HUES6 (cell line): Measurements from ENCODE around the gene FEZF2.

ENCODE experiments used
- H3K27ac ChIP-seq: 2 replicates; pipeline ENCODE4 v1.7.0; 2013; ENCODE audit warnings: low read depth, mild to moderate bottlenecking, low read length, inconsistent platforms
- H3K27me3 ChIP-seq: 2 replicates; pipeline ENCODE4 v1.6.1; 2013; ENCODE audit warnings: low read length; ENCODE audit not compliant: control insufficient read depth, insufficient read depth
- H3K36me3 ChIP-seq: 2 replicates; pipeline ENCODE4 v1.6.1; 2013; ENCODE audit warnings: low read length; ENCODE audit not compliant: control insufficient read depth, insufficient read depth
- H3K4me1 ChIP-seq: 2 replicates; pipeline ENCODE4 v1.6.1; 2013; ENCODE audit warnings: low read length; ENCODE audit not compliant: control insufficient read depth, insufficient read depth
- H3K4me3 ChIP-seq: 2 replicates; pipeline ENCODE4 v1.5.1; 2013; ENCODE audit warnings: low read depth, low read length
- H3K9ac ChIP-seq: one replicate; pipeline ENCODE4 v1.6.1; 2013; ENCODE audit warnings: mild to moderate bottlenecking, low read length
- H3K9me3 ChIP-seq: 2 replicates; pipeline ENCODE4 v1.6.1; 2013; ENCODE audit warnings: low read depth, low read length; ENCODE audit not compliant: control insufficient read depth, insufficient read depth

FEZF2 gene

DNA sequence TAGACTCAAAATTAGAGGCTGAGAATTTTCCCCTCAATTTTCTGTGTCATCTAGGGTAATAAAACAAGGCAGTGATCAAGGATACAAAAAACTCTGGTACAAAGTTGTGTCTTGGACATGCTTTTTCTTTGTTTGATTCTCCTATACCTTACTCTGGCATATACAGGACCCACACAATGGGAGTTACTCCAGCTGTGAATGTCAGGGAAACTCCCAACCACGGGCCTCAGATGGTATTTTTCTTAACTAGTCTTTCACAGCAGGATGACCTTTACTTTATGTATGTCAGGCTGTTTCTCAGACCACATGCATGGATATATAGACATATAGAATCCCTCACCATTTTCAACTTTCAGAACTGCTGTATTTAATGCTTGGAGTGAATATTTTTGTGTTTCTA is 41.3 kb downstream of the FEZF2 start:
- Histone ChIP-seq H3K27ac (no peak overlapping the region), H3K36me3 (no peaks in the 10 kb centered on the region), H3K4me3 (no peak overlapping the region), H3K27me3 (no peaks in the 10 kb centered on the region), H3K9me3 (no peaks in the 10 kb centered on the region), H3K9ac (no peak overlapping the region), H3K4me1 (peaks cover 7% of the 10 kb centered on the region; the same call in 1 of the 2 replicates)

- no peaks in the 10 kb centered on the region for H3K9me3 ChIP-seq
- no peaks in the 10 kb centered on the region for H3K27me3 ChIP-seq
- no peaks in the 10 kb centered on the region for H3K36me3 ChIP-seq
- H3K27ac ChIP-seq, result no peak overlapping the region
- H3K4me3 ChIP-seq, result no peak overlapping the region
- no peak overlapping the region for H3K9ac ChIP-seq
- H3K4me1 ChIP-seq, result peaks cover 4% of the 10 kb centered on the region; the same call in 1 of the 2 replicates
Observed at GRCh38 chr3:62329971-62330370, 43.4 kb downstream of the FEZF2 start.

DNA sequence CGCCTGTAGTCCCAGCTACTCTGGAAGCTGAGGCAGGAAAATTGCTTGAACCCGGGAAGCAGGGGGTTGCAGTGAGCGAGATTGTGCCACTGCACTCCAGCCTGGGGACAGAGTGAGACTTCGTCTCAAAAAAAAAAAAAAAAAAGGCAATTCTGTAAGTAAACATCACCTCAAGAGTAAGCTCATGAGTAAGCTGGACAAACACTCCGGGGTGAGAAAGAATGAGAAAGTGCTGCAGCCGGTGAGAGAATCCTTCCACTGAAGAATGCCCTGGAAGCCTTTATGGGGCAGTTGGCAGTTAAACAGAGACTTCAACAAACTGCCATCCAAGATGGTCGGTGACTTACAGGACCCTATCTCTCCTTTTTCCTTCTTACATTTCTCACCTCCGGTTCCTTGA is 47.5 kb downstream of the FEZF2 start:
- Histone ChIP-seq H3K27ac (no peak overlapping the region), H3K9ac (no peak overlapping the region), H3K4me3 (no peak overlapping the region), H3K4me1 (no peaks in the 10 kb centered on the region), H3K9me3 (no peaks in the 10 kb centered on the region), H3K36me3 (0 out of 2 replicates have a peak, but pooled peaks cover 2% of the 10 kb centered on the region), H3K27me3 (no peaks in the 10 kb centered on the region)

GRCh38 chr3:62323241-62323640 is 50.1 kb downstream of the FEZF2 start:
- Histone ChIP-seq H3K4me3 (no peak overlapping the region), H3K27ac (no peak overlapping the region), H3K4me1 (no peaks in the 10 kb centered on the region), H3K36me3 (0 out of 2 replicates have a peak, but pooled peaks cover 4% of the 10 kb centered on the region), H3K9me3 (peaks cover 7% of the 10 kb centered on the region), H3K27me3 (no peaks in the 10 kb centered on the region), H3K9ac (no peak overlapping the region)
